ENCODE results near the gene CELSR1. TPM values are rescaled to one million over a fixed set of nuclear protein-coding genes. Genes with fewer than 3 reads are reported as not detected.

The CELSR1 gene
- total and polyA plus RNA-seq, 2 of the 13 experiments (the other 11 are each of a cell fraction or from before 2014, with no cell fraction given), result 0.78 to 1.8 TPM

GRCh38 chr22:46561435-46561905 is 24.1 kb upstream of the CELSR1 start (continued):
- TF ChIP-seq ZNF687 (CRISPR knock-in tag; IDR thresholded peaks at IDR 0.05) (peak; percentile 37), PHF20 (CRISPR knock-in tag; IDR thresholded peaks at IDR 0.05) (peak; percentile 89), ATF7-NPFF (CRISPR knock-in tag; IDR thresholded peaks at IDR 0.05; ENCODE audit: low read depth) (no peak), SAP130 (CRISPR knock-in tag; IDR thresholded peaks at IDR 0.05; ENCODE audit: low read depth) (peak; percentile 50; the same call in 1 of the 2 replicates), KAT8 (CRISPR knock-in tag; IDR thresholded peaks at IDR 0.05) (peak; percentile 96), KDM5A (IDR thresholded peaks at IDR 0.05; ENCODE audit: borderline replicate concordance, low read length) (peak; percentile 84), SIN3B (IDR thresholded peaks at IDR 0.05; ENCODE audit: low read length) (peak; percentile 85), GATAD1 (CRISPR knock-in tag; IDR thresholded peaks at IDR 0.05) (peak; percentile 98), MLXIP (CRISPR knock-in tag; IDR thresholded peaks at IDR 0.05; ENCODE audit: borderline replicate concordance) (no peak), POLR2G (IDR thresholded peaks at IDR 0.05; ENCODE audit: low read depth, low read length) (peak; percentile 48; the same call in 1 of the 2 replicates), ZFP82 (CRISPR knock-in tag; IDR thresholded peaks at IDR 0.05; ENCODE audit: borderline replicate concordance) (no peak), YY1 (IDR thresholded peaks at IDR 0.05; ENCODE audit: insufficient read depth, insufficient replicate concordance, low read depth, low read length) (peak; percentile 88), GTF3A (CRISPR knock-in tag; conservative IDR thresholded peaks at IDR 0.05) (no peak), USF2 (IDR thresholded peaks at IDR 0.05; ENCODE audit: low read depth, low read length) (peak; percentile 99), USF2 (CRISPR knock-in tag; IDR thresholded peaks at IDR 0.05; ENCODE audit: borderline replicate concordance) (peak; percentile 90; the same call in 1 of the 2 replicates), KDM4B (CRISPR knock-in tag; IDR thresholded peaks at IDR 0.05) (no peak), POLR2A (IDR thresholded peaks at IDR 0.05; ENCODE audit: insufficient read depth in 1 of 2, low read depth in 2 of 2, low read length in 2 of 2) (peak; percentile 32 to 36; a peak in 2 of 4 replicates), ESRRA (CRISPR knock-in tag; IDR thresholded peaks at IDR 0.05; ENCODE audit: low read depth) (no peak), BHLHE40 (IDR thresholded peaks at IDR 0.05; ENCODE audit: low read length) (peak; percentile 76), YEATS2 (CRISPR knock-in tag; IDR thresholded peaks at IDR 0.05; ENCODE audit: borderline replicate concordance) (no peak), ZNF547 (CRISPR knock-in tag; IDR thresholded peaks at IDR 0.05) (0 out of 2 replicates have a peak, but pooled peaks have one; percentile 23), NFYC (CRISPR knock-in tag; IDR thresholded peaks at IDR 0.05) (peak; percentile 80)
